Mucosa of gallbladder (tissue), 1 donor: ENCODE data around the gene LAMB1. TPM values are rescaled to one million over a fixed set of nuclear protein-coding genes. Genes with fewer than 3 reads are reported as not detected.

Source experiments
- DNase-seq: peaks from one replicate; pipeline ENCODE4 v3.0.0-alpha.2; 2020; ENCODE audit warnings: low spot score
- total RNA-seq: library from RNA; stranded (reverse); gene quantifications from one replicate; pipeline ENCODE4 v1.2.1, GENCODE V29; 2021
- donor health status: DM: no; HTN: no; CAD: no.

LAMB1 gene
- total RNA-seq, 1 donor from 2014 or later, result 89.4 TPM

- DNase-seq, result no peak
Measured at GRCh38 chr7:108017776-108018151, 14.8 kb upstream of the LAMB1 start.

- no peak for DNase-seq
Measured at GRCh38 chr7:108016841-108017775, 14.1 kb upstream of the LAMB1 start.

DNA sequence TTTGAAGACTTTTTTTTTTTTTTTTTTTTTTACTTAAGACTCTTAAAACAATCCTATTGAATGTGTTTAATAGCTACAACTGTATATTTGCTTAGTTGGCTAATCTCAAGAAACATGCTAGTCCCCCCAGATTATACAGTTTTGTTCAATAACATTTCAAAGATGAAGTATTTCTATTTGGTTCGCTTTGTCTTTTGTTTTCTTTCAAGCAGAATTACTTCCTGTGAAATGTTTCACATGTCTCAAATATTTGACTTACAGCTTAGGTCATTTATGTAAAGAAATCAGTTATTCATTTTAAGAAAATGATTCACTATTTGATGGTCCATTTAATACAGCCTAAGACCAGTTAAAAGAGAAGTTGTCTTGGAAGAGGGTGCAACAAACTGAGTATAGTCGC is 12.8 kb upstream of the LAMB1 start:
- no peak for DNase-seq

- DNase-seq, result no peak
Measured at GRCh38 chr7:108014747-108015682, 12.1 kb upstream of the LAMB1 start.

DNA sequence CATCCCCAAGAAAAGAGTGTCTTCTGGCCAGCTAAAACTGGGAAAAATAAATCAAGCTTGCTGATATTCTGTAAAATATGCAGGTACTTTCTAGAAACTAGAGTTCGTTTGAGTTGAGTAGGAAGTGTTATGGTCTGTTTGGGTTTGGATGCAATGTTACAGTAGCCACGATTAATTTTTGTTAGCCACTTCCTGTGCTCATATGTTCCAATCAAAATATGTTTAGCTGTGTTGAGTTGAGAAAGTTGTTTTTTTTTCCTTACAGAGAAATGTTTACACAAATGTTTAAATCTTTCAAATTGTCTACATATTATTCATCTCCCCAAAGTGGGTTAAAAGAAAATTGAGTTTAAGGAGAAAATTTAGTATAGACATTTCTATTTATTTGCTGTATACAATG is 11.3 kb upstream of the LAMB1 start:
- no peak for DNase-seq

DNA sequence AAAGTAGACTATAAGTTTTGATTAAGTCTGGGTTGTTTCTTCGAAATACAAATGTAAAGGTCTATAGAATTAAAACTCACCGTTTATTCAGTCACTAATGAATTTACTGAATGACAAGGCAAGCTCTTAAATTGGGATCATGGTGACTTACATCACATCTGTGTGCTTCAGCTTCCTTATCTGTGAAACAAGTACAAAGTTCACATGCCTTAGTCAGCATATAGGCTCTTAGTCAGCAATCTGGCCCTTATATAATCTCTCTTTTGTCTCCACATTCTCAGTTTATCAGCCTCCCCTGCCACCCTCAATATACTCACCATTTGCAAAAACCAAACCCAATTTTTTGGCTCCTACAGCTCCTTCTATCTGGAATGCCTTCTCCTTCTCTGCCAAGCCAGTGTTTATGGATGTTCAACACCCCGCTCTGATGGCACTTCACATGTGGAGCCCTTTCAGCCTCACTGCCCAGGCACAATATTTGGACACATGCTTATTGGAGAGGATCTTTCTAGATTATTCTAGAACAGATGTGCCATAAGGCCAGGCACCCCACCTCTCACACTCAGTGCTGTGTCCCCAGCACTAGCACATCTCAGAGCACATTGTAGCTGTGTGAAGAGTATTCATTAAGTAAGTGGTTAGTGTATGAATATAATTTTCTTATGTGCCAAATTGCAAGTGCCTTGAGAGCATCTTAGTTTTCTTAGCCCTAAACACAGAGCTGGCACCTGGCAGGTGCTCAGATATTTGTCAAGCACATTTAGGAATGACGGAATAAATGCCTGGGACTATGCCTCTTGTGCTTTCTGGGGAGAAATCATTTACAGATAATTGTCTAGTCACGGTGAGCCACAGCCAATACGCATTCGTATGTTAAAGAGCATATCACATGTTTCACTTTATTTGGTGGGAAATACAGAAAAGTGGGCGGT is 9.8 kb upstream of the LAMB1 start:
- no peak for DNase-seq

- no peak for DNase-seq
Measured at GRCh38 chr7:108010377-108010776, 7.4 kb upstream of the LAMB1 start.

- no peak for DNase-seq
Measured at GRCh38 chr7:108009873-108010272, 6.9 kb upstream of the LAMB1 start.

- DNase-seq, result no peak
Measured at GRCh38 chr7:108008827-108009226, 5.9 kb upstream of the LAMB1 start.

- no peak for DNase-seq
Measured at GRCh38 chr7:108008240-108008639, 5.3 kb upstream of the LAMB1 start.

DNA sequence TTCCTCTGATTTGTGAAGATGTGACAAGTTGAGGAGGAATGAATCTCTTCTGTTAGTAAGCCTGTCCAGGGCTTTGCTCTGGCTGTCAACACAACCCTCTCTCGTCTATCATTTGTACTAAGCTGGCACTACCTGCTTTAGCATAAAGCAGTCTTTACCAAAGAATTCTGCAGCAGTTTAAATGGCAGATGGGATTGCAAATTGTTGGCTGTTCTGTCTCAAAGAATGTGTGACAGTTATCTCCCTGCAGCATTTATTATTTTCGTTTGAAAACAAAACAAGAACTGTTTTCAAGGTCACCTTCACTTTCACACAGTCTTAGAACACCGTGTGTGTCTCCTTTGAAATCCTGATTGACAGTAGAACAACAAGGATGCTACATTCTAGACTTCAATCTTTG is 4.8 kb upstream of the LAMB1 start:
- no peak for DNase-seq

DNA sequence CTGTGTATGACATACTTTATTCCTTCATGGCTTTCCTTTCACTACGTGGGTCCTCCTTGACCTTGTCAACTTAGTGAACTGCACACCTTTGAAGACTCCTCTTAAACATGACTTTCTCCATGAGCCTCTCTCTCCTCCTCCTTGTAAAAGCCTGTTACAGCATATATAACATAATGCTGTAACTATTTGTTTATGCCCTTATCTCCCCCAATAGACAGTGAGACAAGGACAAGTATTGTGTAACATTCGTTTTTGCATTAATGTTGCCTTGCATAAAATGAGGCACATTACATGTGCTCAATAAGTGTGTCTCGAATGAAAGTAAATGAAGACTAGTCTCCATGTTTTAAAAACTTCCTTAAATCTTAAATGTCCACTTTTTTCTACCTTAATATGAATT is 4.3 kb upstream of the LAMB1 start:
- no peak for DNase-seq

DNA sequence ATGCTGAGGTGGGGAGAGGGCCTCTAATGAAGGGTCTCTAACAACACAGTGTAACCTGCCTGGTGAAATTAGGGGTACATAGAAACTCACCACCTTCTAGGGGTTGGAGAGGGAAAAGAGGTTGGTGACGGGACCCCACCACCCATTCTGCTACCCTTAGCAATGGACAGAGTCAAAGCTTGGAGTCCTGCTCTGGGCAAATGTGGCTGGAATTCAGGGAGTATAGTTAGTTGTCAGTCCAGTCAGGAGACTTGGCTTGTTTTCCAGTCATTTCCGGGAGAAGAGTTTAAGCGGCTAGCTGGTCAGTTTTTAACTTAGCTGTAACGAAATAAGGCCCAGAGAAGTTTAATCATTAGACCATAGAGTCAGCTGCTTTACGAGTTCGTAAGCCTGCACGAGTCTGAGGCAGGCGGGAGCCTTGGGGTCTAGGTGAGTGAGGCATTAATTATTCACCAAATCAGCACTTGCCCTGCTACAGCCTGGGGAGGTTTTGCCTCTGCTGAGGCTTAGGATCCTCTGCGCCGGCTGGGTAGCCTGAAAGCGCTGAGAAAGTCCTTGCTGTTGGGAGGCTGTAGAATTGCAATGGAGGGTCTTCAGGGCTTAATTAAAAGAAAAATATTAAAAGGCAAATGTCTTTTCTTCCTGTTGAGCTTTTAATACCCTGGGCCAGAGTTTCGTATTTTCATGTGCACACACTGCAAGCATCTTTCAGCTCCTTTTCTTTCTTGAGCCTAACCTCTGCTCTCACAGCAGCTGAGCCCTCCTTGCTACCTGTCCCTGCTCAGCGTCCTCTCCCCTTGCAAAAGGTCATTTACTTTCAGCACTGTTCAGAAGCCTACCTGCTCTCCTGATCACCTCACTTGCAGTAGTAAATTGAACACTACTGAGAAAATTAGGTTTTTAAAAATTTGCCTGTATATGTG is 1.5 kb upstream of the LAMB1 start:
- DNase-seq, result peak; percentile 69

DNA sequence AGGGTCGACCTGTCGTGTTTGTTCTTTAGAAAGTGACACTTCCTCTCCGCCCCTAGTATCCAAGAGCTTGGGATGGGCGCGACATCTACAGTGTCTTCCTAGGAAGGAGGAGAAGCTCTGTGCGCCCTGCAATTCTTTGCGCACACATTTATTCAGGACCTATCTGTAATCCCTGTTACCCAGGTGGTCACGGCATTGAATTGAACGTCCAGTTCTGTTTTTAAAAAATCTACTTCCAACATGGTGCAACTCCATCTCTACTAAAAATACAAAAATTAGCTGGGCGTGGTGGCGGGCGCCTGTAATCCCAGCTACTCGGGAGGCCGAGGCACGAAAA is 606 bp upstream of the LAMB1 start:
- no peak for DNase-seq

DNA sequence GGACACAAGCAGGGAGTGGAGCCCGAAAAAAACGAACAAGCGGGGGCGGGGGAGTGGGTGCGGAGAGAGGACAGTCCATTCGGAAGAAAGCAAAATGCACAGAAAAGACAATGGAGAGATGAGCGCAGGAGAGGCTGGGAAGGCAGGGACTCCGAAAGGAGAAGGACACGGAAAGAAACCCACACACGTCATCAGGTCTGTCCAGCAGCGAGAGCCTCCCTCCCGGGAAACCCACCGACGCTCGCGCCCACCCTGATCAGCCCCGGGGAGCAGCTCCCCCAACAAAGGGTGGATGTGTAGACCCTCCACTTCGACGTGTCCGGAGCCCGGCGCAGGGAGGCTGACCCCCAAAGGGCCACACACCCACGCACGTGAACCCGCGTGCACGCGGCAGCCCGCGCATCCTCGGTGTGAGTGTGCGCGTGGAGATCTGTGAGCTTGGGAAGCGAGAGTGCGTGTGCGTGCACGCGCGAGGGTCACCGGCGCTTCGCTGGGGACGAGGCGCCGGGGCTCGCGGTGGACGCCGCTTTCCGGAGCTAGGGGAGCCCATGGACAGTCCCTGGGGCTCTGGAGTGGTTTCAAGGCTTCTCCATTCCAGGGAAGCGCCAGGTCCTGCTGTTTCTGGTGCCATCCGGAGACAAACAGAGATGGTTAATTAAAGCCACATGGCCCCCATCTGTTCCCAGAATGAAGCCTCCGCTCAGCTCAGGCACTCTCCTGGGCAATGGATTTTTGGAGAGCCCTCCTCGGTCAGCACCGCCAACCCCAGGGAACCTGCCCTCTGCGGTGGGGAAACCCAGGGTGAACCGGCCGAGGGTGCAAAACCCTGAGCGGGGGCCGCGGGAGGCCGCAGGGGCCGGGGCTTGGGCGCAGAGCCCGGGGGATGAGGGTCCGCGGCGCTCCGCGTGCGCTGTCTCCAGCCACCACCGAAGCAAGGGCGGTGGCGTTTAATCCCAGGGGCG is 916 bp downstream of the LAMB1 start:
- no peak for DNase-seq

DNA sequence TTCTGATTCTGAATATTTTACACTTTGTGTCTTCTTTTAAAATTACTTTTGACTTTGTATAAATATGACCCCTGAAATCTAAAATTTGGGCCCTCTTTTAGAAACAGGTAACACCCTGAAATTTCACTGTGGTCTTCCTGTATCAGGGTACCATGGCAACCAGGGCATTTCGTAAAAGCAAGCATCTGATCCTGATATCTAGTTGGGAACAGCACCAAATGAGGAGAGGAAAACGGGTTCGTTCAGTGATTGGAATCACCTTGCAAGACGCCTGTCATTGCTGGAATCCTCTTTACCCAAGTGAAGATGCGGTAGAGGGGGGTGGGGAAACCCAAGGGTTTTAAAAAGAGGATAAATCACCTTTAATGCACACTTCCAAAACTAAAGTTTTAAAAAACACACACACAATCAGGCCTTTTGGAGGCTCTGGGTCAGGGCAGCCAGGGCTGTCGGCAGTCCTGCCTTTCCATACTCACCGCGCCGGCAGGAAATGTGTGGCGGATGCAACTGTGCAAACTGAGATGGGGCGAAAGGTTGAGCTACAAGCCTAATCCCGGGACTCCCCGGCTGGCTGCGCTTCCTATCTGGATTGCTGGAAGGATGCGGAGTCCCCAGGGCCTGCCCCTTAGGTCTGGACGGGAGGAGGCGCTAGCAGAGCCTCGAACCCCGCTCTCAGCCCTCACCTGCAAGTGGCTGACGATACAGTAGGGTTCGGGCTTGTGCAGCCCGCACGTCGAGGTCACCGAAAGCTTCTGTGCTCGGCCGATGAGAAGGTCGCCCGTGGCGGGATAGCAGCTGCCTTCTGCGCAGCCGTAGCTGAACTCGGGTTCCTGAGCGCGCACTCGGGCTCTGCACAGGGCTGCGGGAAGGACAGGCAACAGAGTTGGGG is 1.8 kb downstream of the LAMB1 start:
- no peak for DNase-seq

GRCh38 chr7:107999779-108000560 is 3.0 kb downstream of the LAMB1 start:
- DNase-seq, result no peak
